D341Med (cell line): ENCODE results near the gene TGM5.
A peak's percentile ranks its signal among the peaks of the same experiment; 100 is the strongest.
"Not testable (repeated sequence)": the region's sequence is repeated elsewhere in the genome, so short reads cannot be mapped to it uniquely, and the experiment has no call there.

Experiments used
- DNase-seq: peaks from one replicate; pipeline ENCODE4 v3.0.0; 2012; ENCODE audit warnings: low spot score

The TGM5 gene, protein sequence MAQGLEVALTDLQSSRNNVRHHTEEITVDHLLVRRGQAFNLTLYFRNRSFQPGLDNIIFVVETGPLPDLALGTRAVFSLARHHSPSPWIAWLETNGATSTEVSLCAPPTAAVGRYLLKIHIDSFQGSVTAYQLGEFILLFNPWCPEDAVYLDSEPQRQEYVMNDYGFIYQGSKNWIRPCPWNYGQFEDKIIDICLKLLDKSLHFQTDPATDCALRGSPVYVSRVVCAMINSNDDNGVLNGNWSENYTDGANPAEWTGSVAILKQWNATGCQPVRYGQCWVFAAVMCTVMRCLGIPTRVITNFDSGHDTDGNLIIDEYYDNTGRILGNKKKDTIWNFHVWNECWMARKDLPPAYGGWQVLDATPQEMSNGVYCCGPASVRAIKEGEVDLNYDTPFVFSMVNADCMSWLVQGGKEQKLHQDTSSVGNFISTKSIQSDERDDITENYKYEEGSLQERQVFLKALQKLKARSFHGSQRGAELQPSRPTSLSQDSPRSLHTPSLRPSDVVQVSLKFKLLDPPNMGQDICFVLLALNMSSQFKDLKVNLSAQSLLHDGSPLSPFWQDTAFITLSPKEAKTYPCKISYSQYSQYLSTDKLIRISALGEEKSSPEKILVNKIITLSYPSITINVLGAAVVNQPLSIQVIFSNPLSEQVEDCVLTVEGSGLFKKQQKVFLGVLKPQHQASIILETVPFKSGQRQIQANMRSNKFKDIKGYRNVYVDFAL

DNA sequence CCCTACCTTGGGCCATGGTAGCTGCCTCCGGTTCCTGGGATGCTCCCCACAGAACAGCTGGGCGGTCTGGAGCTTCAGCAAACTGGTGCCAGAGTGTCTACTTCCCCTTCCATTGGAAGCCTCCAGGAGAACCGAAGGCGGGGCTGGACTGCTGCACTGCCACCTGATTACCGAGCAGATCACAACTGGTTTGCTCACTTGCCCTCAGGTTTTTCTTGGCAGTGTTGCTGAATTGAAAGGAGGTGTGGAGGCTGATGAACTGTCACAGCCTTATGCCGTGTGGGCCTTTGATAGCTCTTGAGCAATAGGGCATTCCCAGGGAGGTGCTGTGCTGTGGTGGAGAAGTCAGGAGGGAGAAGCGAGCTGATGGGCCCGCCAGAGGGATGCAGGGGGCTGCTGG lies at the start of gene TGM5:
TGM5 (minus strand) TSS at position 95 of the 400 bp plus-strand sequence; CDS start at position 16, 79 bp downstream.
- DNase-seq: no peak

DNA sequence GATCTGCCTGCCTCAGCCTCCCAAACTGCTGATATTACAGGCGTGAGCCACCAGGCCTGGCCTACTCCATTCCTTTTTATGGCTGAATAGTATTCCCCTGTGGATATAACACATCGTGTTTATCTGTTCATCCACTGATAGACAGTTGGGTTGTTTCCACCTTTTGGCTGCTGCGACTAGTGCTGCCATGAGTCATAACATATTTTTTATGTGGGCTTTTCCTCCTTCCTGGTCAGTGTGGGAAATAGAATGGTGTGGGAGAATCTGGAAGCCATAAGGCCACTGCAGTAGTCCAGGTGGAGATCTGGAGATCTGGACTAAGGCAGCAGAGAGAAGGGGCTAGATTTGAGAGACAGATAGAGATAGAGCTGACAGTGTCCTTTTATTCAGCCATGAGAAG lies 47.4 kb upstream of the TGM5 start:
- no peak for DNase-seq

DNA sequence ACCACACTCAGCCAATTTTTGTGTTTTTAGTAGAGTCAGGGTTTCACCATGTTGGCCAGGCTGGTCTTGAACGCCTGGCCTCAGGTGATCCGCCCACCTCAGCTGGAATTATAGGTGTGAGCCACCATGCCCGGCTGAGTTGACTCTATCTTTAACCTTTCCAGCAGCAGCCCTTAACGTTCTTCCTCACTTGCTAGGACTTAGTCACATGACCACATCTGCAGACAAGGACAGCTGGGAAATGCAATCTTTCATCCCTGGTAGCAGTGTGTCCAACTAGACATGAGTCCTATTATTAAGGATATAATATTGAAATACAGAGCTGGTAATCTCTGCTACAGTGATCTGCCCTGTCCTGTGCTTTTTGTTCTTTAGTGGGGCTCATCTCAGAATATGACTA lies 45.6 kb upstream of the TGM5 start:
- no peak for DNase-seq

DNA sequence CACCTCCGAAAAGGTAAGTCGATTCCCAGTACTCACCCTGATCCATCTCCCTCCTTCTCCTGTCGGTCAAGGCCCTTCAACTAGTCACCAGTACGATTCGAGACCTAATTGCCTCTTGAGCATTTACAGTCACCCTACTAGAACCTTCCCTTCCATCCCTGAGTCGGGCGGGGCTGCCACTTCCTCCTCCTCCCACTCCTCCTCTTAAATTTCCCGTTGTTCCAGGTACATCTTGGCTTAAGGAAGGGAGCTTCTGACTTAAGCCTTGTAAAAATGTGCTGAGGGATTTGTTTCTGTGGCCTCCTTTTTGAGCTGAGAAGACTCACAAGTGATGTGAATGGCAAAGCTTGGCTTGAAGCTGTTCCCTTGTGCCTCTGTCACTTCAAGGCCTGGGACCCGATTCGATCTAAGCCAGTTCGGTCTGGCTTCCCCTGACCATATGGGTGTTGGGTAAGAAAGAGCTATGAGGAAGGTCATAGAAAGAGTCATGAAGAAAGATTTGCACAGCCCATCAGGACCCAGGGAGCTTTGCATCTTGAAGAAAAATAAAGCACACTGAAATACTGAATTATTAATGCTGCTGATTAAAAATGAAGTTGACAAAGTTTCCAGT lies 35.6 kb upstream of the TGM5 start, which contains the start of gene TGM7:
TGM7 (minus strand) TSS at position 51 of the 613 bp plus-strand sequence.
- DNase-seq: no peak

DNA sequence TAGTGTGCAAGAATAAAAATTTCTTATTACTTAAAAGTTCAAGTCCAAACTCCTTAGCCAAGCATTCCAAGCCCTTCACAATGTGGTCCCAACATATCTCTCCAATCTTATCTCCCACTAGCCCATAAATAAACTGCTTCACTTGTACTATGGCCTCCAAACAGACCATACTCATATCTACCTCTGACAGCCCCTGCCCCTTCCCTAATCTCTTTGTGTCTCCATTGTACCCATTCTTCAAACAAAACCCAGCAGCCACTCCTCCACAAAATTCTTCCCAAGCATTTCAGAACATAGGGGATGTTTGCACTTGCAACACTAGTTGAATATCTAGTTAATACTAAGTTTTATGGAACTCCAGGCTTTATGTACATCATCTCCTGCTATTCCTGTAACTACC lies 33.2 kb upstream of the TGM5 start:
- no peak for DNase-seq

DNA sequence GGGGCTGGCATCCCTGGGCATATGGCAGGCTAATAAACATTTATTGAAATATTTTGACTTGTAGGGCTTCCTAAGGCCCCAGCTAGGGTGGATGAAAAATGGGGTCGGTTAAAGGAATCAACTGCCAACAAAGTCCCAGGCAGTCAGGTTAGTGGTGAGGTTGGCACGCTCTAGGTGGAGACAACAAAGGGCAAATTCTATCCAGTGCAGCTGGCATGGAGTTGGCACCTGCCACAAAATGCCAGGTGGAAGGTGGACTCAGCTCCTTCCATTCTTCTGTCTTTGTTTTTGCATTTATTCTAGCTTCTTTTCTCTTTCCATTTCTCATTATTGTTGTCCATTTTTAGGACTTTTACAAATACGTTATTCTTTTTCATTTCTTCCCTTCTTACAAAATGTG lies 32.7 kb upstream of the TGM5 start:
- DNase-seq: no peak

DNA sequence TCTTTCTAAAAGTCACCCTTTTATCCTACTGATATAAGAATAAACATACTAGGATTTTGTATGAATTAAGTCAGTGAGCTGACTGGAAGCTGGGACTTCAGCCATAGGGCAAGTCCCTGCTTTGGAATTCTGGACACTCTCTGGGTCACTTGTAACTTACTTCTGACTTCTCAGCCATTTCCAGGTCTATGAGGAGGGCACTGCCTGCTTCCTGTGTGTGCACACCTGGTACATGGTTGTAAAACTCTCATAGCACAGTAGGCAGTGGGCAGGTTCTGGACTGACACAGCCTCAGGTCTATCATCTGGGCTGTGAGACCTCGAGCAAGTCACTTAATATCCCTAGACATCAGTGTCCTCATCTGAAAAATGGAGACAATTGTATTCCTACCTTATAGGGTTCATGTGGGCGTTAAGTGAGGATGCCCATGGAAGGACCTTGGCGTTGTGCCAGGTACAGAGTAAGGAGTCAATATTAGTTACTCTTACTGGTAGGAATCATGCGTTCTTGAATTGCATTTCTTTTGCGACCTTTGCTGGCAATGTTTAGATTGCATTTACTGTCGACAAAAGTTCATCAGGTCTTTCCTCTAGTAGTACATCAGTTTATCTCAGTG lies 27.5 kb upstream of the TGM5 start:
- DNase-seq: no peak

DNA sequence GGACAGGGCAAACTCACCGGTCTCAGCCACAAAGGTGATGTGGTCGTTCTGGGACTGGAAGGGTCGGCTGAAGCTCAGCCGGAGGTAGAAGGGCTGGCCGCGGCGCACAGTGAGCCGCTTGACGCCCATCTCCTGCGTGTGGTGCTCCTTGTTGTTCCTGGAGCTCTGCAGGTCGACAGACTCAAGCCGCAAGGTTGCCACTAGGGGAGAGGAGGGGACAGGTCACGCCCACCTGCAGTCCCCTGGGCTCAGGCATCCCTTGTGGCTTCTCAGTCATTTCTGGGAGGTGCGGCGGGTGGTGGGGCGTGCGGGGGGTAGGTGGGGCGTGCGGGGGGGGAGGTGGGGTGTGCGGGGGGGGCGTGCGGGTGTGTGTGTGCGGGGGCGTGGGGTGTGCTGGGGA lies 26.7 kb upstream of the TGM5 start:
- DNase-seq: peak; percentile 51

DNA sequence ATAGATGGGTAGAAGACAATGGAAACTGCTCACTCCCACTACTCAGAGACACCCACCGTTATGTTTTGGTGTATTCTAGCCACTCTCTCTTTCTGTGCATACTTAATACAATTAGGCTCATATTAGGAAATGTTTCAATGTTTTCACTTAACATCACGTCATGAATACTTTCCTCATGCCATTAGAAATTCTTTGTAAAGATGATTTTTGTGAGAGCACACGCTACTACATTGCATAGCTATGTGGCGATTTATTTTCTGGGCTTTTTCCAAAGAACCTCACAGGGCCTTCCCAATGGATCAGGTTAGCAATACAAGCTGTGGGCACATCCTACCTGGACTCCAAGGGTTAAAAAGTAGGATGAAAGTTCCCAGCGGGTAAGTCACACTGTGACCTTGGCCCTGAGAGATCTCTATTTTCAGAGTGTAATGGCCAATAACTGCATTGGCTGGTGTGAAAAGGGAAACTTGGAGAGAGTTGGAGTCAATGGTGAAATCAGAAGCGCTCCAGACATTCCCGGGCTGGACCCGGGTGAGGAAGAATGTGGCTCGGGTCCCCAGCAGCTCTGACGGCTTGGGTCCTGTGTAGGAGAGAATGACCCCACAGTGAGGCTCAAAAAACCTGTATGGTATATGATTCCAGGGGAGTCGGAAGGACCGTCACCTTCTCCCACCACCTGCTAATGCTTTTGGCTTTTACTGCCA lies 25.8 kb upstream of the TGM5 start:
- no peak for DNase-seq

DNA sequence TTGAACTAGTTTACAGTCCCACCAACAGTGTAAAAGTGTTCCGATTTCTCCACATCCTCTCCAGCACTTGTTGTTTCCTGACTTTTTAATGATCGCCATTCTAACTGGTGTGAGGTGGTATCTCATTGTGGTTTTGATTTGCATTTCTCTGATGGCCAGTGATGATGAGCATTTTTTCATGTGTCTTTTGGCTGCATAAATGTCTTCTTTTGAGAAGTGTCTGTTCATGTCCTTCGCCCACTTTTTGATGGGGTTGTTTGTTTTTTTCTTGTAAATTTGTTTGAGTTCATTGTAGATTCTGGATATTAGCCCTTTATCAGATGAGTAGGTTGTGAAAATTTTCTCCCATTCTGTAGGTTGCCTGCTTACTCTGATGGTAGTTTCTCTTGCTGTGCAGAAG lies 22.9 kb upstream of the TGM5 start:
- DNase-seq: not testable (repeated sequence)

DNA sequence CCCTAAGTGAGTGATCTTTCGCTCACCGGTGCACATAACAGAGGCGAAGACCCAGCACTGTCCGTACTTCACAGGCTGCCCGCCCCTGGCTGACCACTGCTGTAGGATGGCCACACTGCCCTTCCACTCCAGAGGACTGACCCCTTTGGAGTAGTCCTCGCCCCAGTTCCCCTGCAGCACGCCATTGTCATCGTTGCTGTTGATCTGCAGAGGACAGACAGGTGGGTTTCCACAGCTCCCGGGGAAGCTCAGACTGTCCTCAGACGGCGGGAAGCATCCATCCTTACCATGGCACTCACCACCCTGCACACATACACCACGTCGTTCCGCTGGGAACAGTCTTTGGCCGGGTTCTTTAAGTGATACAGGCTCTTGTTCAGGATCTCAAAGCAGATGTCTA lies 20.5 kb upstream of the TGM5 start:
- no peak for DNase-seq

DNA sequence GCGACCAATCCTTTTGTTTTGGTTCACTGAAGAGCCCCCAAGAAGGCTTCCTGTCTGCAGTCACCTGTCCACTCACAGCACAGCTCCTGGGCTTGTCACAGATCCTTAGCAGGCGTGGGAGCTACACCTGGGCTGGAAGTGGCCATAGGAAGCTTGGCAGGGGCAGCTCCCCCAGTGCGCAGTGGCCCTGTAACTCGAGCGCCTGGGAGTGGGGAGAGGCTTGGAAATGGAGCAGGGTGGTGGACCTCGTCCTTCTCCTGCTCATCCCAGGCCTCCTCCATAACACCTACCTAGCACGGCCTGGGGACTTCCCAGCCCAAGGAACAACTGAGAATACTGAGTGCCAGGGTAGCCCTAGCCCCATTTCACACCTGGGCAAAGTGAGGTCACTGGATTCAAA lies 19.3 kb upstream of the TGM5 start:
- DNase-seq: no peak

DNA sequence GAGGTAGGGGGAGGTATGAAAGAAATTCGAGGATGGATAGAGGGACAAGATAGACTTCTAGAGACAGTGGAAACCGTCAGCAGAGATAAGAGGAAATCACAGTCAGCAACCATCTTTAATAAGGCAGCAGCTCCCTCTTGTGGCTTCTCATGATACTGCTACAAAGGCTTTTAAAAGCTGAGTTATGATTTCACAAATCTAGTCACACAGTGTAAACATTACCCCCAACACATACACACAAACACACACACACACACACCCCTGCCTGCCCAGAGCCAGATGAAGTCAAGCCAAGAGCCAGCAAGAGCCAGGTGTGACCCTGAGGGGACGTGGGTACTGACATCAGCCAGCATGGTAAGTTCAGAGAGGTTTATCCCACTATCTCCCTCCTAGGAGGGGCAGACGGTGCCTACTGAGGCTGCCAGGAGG lies 18.9 kb upstream of the TGM5 start:
- peak; percentile 65 for DNase-seq

DNA sequence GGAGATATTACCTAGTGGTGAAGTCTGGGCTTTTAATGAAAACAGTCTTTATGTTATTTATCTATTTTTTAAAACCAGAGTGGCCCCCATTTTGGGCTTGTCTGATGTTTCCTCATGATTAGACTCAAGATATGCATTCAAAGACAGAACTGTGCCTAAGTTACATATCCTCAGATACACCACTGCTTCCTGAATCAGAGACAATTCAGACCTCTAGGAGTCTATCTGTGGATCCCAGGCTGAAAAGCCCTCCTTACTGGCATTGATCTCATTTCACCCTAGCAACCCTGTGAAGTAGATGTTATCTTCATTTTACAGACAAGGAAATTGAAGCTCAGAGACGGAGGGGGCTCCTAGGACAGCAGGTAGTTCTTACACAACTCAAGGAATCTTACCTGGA lies 16.8 kb upstream of the TGM5 start:
- DNase-seq: no peak

DNA sequence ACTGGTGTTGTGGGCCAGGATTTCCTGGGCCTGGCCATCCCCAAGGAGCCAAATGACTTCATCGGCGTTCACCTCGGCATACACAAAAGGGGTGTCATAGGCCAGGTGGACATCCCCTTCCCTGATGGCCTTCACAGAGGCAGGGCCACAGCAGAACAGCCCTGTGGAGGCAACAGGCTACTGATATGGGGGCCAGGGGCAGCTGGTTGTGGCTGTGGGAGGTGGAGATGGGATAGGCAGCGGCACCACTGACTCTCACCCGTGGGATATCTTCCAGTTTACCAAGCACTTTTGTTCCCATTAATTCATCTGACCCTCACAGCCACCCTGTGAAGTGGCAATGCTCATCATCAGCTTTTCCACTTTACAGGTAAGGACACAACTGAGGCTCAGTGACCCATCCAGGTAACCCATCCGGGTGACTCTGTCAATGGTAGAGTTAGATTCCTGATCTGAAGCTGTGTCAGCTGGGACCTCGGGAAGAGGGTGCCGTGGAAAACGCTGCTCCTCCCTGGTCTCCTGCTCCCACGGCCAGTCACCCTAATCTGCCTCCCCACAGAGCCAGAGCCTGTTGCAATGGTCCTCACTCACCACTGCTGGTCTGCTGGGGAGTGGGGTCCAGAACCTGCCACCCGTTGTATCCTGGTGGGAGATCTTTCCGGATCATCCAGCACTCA lies 15.3 kb upstream of the TGM5 start:
- no peak for DNase-seq

DNA sequence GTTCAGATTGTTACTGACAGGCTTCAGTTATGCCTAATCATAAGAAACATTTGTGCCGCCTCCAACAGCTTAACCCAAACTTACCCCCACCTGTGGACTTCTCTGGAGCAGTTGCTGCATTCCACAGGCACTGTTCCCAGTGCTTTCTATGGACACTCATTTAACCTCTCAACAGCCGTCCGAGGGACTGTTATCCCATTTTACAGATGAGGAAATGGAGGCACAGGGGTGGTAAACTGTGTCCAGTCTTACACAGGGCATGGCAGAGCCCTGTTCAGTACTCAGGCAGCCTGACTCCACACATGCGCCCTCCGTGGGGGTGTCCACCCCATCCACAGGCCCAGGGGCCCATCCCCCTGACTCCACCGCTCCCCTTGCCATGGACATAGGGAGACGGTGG lies 14.3 kb upstream of the TGM5 start:
- DNase-seq: no peak

DNA sequence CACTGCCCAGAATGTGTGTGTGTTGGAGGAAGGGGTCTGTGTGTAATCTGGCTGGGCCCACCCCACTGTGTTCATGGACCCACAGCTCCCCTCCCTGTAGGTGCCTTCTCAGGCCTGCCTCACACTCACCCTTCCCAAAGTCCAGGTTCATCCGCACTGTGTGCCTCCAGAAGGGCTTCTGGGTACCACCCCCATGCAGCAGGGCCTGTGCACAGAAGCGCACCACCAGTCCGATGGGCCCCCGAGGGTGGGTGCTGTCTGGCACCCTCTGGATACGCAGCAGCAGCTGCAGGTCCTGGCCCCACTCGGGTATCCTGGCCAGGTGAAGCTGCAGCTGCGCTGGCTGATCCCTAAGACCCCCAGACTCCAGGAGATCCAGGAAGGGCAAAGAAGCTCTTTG lies 12.8 kb upstream of the TGM5 start:
- no peak for DNase-seq

DNA sequence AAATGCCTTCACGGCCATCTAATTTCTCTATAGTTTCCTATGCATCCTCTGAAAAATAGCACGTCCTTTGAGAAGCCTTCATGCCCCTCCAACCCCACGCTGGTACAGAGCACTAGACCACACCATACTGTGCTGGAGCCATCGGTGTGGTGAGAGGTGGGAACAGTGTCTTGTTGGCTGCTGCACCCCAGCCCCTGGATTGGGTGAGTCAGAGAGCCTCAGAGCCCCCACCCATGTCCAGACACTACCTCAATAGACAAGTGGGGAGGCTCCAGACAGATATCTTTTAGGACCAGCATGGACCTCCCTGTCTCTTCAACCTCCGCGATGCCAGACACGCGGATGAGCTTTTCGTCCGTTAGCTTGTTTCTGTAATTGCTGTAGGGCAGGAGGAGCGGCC lies 12.1 kb upstream of the TGM5 start:
- no peak for DNase-seq

DNA sequence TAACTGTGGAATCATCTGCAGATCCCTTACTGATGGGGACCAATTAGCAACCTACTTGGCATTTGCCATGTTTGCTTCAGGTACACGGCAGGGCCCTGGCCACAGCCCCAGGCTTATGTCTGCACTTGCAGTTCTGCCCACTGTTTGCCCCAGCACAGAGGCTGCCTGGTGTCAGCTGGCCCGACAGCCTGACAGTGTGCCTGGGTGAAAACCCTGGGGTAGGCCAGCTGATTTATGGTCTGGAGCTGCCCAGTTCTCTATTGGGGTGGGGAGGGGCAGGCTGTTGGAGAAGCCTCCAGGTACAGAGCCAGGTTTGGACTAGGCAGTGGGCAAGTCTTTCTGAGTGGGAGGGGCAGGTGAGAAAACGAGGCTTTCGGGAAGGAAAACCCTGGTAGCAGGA lies 11.2 kb upstream of the TGM5 start:
- DNase-seq: no peak

DNA sequence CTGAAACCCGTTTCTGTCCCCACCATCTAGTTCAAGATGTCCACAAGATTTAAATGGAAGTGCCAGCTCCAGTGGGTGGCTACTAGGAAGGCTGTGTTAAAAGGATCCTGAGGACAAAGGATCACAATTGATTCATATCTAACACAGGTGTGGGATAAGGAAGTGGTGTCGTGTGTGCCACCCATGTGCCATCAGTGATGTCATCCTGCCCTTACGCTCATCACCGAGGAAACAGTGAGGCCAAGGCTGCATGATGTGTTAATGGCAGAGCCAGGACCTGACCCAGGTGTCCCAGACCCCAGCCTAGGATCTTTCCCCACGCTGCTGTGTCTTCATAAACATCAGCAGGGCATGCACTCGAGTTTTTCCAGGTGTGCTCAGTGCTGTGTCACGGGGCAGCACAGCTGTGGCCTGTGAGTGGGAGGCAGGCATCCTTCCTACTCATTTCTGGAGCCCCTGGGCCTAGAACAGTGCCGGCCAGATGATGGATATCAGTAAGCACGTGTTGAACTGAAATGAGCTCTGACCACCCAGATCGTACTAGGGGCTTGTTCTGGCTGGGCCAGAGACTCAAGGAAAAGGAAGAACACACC lies 10.6 kb upstream of the TGM5 start:
- DNase-seq: no peak

DNA sequence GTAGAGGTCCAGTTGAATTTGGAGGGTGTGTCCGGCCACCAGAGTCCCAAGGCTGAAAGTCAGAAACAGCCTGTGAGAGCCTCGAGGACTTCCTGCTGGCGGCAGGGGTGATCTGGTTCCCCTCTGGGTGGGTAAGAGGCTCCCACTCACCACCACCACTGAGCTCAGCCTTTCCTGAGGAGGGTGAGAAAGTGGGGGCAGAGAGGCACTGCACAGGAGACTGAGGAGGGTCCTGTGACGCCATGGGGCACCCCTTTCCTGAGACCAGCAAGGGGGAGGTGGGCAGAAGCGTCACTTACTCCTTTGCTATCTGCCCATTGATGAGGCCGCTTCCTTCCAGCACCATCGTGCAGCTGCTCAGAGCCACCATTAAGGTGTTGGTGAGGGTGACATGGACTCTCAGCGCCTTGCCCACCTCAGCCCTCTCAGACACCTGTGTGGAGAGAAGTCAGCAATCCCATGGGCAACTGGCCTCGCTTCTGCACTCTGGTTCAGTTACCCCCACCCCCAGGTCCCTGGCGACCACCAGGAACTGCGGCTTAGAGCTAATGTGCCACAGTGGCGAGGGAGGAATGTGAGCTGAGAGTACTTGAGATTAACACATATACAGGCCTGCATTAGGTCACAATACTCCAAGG lies 10.0 kb upstream of the TGM5 start:
- DNase-seq: no peak
